C4-2B (cell line): Measurements from ENCODE around the gene MEGF8.

ENCODE experiments used
- ZFX ChIP-seq: fragments of 450-650 bp; IDR thresholded peaks from 2 replicates; pipeline ENCODE4 v1.6.1; 2017
- TF ChIP-seq, protein P1 (sequence below): fragments of 450-650 bp; conservative IDR thresholded peaks from 2 replicates; pipeline ENCODE4 v1.5.1; 2017; ENCODE audit warnings: mild to moderate bottlenecking

DNA sequence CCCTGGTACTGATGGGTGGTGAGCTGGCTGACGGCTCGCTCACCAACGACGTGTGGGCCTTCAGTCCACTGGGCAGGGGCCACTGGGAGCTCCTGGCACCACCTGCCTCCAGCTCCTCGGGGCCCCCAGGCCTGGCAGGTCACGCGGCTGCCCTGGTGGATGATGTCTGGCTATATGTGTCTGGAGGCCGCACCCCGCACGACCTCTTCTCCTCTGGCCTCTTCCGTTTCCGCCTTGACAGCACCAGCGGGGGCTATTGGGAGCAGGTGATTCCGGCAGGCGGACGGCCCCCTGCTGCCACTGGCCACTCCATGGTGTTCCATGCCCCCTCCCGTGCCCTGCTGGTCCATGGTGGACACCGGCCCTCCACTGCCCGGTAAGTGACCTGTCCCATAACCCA, 10.5 kb downstream of the MEGF8 start:
- TF ChIP-seq, protein P1, sequence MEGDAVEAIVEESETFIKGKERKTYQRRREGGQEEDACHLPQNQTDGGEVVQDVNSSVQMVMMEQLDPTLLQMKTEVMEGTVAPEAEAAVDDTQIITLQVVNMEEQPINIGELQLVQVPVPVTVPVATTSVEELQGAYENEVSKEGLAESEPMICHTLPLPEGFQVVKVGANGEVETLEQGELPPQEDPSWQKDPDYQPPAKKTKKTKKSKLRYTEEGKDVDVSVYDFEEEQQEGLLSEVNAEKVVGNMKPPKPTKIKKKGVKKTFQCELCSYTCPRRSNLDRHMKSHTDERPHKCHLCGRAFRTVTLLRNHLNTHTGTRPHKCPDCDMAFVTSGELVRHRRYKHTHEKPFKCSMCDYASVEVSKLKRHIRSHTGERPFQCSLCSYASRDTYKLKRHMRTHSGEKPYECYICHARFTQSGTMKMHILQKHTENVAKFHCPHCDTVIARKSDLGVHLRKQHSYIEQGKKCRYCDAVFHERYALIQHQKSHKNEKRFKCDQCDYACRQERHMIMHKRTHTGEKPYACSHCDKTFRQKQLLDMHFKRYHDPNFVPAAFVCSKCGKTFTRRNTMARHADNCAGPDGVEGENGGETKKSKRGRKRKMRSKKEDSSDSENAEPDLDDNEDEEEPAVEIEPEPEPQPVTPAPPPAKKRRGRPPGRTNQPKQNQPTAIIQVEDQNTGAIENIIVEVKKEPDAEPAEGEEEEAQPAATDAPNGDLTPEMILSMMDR: no peak
- TF ChIP-seq ZFX: no peak
